GM19438 (cell line): ENCODE measurements around the gene KRT40.

Experiments used
- ATAC-seq: cut with Tn5 transposase; IDR thresholded peaks from one replicate; pipeline ENCODE4 v1.9.1; 2021; ENCODE audit warnings: low read depth; ENCODE audit not compliant: unreplicated experiment

The KRT40 gene

GRCh38 chr17:40997361-40997760 is 13.2 kb upstream of the KRT40 start:
- ATAC-seq: no peak

GRCh38 chr17:40996829-40997228 is 12.7 kb upstream of the KRT40 start:
- no peak for ATAC-seq

GRCh38 chr17:40995116-40995515 is 11.0 kb upstream of the KRT40 start:
- no peak for ATAC-seq

- ATAC-seq: no peak
These were observed 9.7 kb upstream of the KRT40 start, which contains the start of gene KRTAP3-3 for GRCh38 chr17:40993839-40994238. Gene KRTAP3-3, minus strand, starts transcription at chr17:40994164. Its CDS starts 67 bp downstream, at chr17:40994097.

GRCh38 chr17:40993084-40993483 is 9.0 kb upstream of the KRT40 start:
- no peak for ATAC-seq

DNA sequence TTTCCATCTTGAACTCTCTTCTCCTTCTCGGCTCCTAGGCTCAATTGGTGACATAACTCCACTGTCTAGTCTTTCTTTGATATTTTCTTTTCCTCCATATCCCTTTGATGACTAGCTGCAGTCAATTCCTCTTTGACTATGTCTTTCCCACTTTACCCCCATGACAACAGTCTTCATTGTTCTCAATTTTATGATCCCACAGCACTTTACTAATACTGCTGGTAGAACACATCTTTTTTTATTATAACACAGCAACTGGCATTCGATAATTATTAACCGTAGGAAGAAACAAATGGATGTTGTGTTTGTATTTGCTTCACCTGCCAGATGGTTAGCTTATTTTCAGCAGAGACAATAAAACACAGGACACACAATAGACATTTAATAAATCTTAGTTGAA is 8.5 kb upstream of the KRT40 start:
- no peak for ATAC-seq

DNA sequence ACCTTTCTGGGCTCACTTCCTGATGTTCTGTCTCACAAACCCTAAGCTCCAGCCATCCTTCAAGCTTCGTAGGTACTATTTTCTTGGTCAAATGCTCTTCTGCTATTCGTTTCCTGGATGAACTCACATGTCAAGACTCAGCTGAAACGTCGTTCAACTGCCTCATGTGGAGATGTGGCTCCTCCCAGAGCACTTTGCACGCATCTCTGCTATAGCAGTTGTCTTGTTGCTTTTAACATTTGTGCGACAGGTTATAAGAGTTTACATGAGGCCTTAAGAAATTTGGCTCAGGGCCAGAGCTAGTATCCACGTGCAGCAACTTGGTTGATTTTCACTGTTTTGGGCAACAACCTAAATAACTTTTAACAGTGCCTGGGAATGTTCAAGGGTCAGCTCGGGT is 2.8 kb upstream of the KRT40 start:
- ATAC-seq: no peak

DNA sequence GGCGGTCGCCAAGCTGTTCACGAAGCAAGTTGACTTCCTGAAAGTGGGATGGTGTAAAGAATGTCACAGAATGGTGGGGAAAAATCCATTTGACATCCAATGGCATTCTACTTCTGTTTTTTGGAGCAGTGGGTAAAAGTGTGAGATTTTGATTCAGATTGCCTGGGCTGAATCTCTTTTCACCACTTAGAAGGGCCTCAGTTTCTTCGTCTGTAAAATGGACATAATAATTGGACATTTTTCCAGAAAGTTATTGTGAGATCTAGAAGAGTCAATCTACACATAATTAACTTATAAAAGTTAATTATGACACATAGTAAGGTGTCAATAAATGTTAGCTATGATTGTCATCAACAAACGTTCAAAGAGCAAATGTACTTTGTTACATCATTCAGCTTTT is 3.0 kb downstream of the KRT40 start:
- no peak for ATAC-seq

DNA sequence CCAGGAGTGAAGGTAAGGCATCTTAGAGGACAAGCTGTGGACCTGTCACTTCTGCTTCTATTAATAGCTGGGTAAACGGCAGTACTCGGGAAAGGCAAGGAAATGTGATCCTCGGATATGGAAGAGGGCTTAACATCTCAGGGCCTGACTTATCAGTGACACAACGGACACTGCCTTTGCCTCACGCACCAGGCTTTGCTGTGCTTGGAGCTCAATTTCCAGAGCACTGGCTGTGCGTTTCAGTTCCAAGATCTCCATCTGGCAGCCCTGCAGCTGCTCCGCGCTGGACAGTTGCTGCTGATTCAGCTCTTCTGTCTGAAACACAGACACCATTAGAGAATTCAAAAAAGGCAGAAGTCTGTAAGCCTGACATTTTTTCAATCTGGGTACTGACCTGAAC is 3.5 kb downstream of the KRT40 start:
- ATAC-seq: no peak

DNA sequence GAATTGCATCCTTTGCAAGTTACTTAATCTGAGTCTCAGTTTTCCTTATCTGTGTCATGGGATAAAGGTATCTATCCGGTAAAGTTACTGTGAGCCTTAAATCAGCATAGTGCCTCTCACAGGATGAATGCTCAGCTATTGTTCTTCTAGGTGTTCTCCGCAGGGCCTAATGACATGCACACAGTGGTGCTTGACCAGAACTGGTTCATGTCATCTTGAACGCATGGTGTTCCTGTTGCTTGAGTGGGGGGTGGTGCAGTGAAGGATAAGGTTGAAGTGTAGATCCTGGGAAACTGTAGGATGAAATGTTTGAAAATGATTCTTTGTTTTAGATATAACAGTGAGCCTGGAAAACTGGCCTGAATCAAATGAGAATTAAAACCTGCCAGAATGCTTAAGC is 4.0 kb downstream of the KRT40 start:
- no peak for ATAC-seq

- ATAC-seq: no peak
These were observed 5.5 kb downstream of the KRT40 start for GRCh38 chr17:40978575-40979151.

DNA sequence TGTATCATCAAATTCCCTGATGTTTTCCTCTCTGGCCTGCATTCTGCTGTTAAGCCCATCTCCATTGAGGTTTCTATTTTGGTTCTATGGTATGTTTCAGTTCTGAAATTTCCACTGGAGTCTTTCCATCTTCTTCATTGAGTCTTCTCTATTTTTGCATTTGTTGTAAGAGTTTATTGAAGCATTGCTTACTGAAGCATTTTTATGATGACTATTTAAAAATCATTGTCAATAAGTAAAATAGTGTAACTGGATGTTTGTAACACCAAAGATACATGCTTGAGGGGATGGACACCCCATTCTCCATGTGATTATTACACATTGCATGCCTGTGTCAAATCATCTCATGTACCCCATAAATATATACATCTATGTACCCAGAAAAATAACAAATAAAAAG is 8.6 kb downstream of the KRT40 start:
- ATAC-seq: no peak

DNA sequence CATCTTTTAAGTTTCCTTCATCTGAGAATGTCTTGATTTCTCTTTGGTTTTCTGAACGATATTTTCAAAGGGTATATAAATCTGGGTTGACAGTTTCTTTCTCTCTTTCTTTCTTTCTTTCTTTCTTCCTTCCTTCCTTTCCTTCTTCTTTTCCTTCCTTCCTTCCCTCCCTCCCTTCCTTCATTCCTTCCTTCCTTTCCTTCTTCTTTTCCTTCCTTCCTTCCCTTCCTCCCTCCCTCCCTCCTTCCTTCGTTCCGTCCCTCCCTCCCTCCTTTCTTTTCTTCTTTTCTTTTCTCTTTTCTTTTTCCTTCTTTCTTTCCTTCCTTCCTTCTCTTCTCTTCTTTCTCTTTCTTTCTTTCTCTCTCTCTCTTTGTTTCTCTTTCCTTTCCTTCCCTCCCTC is 9.8 kb downstream of the KRT40 start:
- ATAC-seq: no peak

DNA sequence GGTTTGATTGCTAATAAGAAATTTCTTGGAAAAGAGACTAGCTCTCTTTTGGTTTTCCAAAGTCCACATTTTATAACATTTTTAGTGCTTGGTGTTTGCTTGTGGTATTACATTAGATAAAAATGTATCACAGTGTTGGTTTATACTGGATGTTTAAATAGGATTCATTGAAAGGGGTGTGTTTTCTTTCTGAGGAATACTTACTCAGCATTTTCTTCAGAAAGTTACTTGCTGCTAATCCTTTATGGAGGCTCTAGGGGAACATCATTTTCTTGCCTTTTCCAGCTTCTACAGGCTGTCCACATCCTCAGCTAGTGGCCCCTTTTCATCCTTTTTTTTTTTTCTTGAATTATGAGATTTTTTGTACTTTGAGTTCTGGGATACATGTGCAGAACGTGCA is 16.5 kb downstream of the KRT40 start:
- no peak for ATAC-seq

DNA sequence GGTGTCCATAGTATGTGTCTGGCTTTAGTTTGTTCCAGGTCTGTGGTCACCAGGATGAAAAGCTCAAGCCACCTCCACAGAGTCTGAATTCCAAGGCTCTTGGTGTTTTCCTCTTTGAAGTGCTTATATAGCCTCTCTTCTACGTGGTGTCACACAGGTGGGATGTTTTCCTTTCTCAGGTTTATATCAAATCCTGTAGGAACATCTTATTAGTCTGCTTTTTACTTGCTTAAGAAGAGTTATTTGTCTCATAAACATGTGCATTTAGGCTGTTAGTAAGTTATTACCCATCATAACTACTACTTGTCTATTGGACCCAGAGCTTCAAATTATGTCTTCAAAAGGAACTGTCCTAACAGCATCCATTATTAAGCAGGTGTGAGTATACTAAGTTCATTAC is 17.3 kb downstream of the KRT40 start, which contains the start of gene KRT39:
Gene KRT39 (minus strand): TSS at position 101 of the 400 bp plus-strand sequence. CDS start 92 bp downstream, at position 9.
- no peak for ATAC-seq

- no peak for ATAC-seq
These were observed 20.3 kb downstream of the KRT40 start for GRCh38 chr17:40963838-40964237.

DNA sequence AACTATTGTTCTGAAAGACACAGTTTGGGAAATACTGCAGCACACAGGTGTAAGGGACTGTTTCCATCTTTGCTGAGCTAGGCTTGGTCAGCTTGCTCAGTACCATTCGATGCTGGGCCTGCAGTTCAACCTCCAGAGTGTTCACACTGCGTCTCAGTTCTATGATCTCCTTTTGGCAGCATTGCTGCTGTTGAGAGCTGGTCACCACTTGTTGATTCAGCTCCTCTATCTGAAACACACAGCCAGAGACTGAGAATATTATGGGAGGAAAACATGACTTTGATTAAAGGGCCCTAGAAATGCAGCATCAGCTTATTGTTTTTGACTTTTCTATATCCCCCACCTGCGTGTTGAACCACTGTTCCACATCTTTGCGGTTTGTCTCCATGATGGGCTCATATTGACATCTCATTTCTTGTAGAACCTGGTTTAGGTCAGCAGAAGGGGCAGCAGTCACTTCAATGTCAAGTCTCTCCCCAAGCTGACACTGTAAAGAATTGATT is 22.0 kb downstream of the KRT40 start:
- no peak for ATAC-seq

GRCh38 chr17:40961591-40961990 is 22.5 kb downstream of the KRT40 start:
- no peak for ATAC-seq

- ATAC-seq: no peak
These were observed 24.0 kb downstream of the KRT40 start for GRCh38 chr17:40960144-40960543.

DNA sequence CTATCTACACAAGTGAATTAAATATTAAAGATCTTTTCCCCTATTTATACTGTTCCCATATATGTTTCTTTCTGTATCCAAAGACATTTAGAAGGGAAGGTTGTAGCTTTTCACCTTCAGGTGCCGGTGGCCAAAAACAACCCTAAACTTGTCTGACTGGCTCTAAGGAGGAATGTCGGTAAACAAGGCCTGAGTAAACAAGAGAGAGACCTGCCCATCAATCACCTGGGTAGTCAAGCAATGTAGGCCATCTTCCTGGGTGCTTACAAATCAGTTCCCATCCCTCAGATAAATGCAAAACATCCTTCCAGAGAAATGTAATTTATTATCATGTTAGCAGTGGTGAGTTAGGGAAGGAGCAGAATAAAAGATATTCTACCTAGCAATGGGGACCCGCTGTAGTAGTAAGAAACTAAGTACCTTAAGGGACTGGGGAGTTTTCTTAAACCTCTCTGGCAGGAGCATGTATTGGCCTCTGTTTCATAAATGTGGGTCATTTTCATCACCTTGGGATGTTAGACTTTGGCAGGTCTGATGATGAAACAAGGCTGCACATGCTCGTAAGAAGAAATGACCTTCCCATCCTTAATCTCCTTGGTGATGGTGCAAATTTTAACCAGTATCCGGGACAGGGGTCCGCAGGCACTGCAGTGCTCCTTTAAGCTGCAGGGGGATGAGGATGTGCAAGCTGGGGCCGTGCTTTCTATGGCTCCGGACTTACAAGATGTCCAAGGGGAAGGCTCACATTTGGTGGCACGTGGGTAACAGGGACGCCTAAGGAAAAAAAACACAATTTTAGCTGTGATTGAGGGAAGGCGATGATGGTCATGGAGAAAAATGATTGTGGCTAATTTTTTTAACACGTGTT is 25.8 kb downstream of the KRT40 start:
- no peak for ATAC-seq

- no peak for ATAC-seq
These were observed 27.5 kb downstream of the KRT40 start for GRCh38 chr17:40956401-40957254.
